Thyroid gland (tissue), 4 donors: ENCODE results near the gene CRYL1. TPM values are rescaled to one million over a fixed set of nuclear protein-coding genes. Genes with fewer than 3 reads are reported as not detected.

Source experiments
- DNase-seq, 2 donors: peaks; one replicate each; pipeline ENCODE4 v3.0.0-alpha.2; 2019
- H3K27ac ChIP-seq, 3 donors: fragments of 200-600 bp; sonication (generic); 1 replicate in 2 of 3; 2 replicates in 1 of 3; pipeline ENCODE4 v1.5.1; 2016 to 2019; ENCODE audit warnings: mild to moderate bottlenecking in 1 of 3, moderate library complexity in 1 of 3
- H3K27me3 ChIP-seq: fragments of 200-600 bp; sonication (generic); one replicate; pipeline ENCODE4 v1.5.1; 2019
- H3K36me3 ChIP-seq, 2 donors: fragments of 200-600 bp; sonication (generic); one replicate each; pipeline ENCODE4 v1.5.1; 2016 to 2019
- H3K4me1 ChIP-seq, 2 donors: fragments of 200-600 bp; sonication (generic); one replicate each; pipeline ENCODE4 v1.5.1; 2017 to 2019
- H3K4me3 ChIP-seq, 3 donors: fragments of 200-600 bp; sonication (generic); replicated peaks in 1 of 3; 1 replicate in 2 of 3; 2 replicates in 1 of 3; pipeline ENCODE4 v1.5.1; 2016; ENCODE audit warnings: mild to moderate bottlenecking in 1 of 3
- H3K9me3 ChIP-seq: fragments of 200-600 bp; sonication (generic); one replicate; pipeline ENCODE4 v1.5.1; 2017
- CTCF ChIP-seq, 6 experiments: fragments of 200-600 bp in 3 of 6; fragments of 450-650 bp in 3 of 6; sonication (generic) in 3 of 6; IDR thresholded peaks; one replicate each; pipeline ENCODE4 v1.5.1; 2016 to 2019; ENCODE audit warnings: antibody characterized with exemption in 6 of 6, mild to moderate bottlenecking in 2 of 6, inconsistent platforms in 1 of 6, moderate library complexity in 1 of 6
- POLR2A ChIP-seq, 2 donors: fragments of 450-650 bp; IDR thresholded peaks; one replicate each; pipeline ENCODE4 v1.6.1; 2017; ENCODE audit warnings: antibody characterized with exemption in 2 of 2, mild to moderate bottlenecking in 2 of 2, moderate library complexity in 1 of 2
- WGBS, 2 donors: methylation state at CpG; one replicate each; pipeline ENCODE4 v1.1.5; 2017; 5-methylcytosine and 5-hydroxymethylcytosine counted together
- intact Hi-C: fragments of 100-400 bp; cut with DNase I; formaldehyde crosslinking; loops from one replicate; pipeline ENCODE4 v1.15.1; 2023
- total RNA-seq, 4 donors: library from RNA; depleted of rRNA; stranded (reverse); fragments of >200 nt; gene quantifications; one replicate each; pipeline ENCODE4 v1.2.3, GENCODE V29; 2016

The CRYL1 gene
- total RNA-seq, 4 donors from 2014 or later: 33.1 to 53.8 (median 46.7) TPM

DNA sequence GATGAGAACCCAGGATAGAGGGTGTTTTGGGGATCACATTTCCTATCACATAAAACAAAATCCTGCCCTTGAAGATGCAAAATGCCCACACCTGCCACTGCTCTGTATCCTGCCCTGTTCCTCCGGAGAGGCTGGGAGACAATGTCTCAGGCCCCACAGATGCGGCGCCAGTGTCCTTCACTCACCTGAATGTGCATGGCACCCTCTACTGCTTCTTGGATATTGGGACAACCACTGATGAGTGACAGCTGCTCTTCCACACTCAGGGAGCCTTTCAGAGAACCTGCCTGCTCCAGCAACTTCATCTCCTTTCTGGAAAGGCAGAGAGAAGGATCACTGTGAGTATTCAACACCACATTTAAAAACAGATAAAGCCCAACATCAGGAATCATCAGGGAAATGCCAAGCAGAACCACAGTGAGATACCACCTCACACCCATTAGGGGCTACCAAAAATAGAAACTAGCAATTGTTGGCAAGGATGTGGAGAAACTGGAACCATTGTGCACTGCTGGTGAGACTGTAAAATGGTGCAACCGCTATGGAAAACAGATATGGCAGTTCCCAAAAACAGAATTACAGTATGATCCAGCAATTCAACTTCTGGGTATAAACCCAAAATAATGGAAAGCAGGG is 36.4 kb downstream of the CRYL1 start:
- intact Hi-C loops: no loop called here
- Histone ChIP-seq H3K36me3 (peaks cover 0 to 2% of the 10 kb centered on the region in 2 donors), H3K4me3 (no peak overlapping the region), H3K4me1 (no peaks in the 10 kb centered on the region), H3K27me3 (no peaks in the 10 kb centered on the region), H3K9me3 (no peaks in the 10 kb centered on the region), H3K27ac (no peak overlapping the region)
- 64 to 79% methylated on average over 4 of the region's 4 CpGs for WGBS, 2 donors
- TF ChIP-seq POLR2A (IDR thresholded peaks at IDR 0.05): no peak
- peak in 3 of 6 experiments; percentile 45 to 48 (median 46) for TF ChIP-seq CTCF (IDR thresholded peaks at IDR 0.05)
- DNase-seq: peak; percentile 41 to 48

DNA sequence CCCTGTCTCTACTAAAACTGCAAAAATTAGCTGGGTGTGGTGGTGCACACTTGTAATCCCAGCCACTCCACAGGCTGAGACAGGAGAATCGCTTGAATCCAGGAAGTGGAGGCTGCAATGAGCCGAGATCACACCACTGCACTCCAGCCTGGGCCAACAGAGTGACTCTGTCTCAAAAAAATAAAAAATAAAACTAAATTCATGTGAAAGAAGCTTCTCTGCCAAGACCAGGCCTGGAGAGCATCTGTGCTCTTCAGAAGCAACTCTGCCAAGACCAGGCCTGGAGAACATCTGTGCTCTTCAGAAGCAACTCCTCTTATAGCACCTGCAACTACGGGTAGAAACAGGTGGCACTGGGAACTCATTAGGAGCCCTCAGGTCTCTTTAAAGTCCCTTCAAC is 37.7 kb downstream of the CRYL1 start:
- H3K4me3 ChIP-seq: no peak overlapping the region
- intact Hi-C loops: no loop called here
- H3K36me3 ChIP-seq: peaks cover 0 to 2% of the 10 kb centered on the region in 2 donors
- no peaks in the 10 kb centered on the region for H3K27me3 ChIP-seq
- TF ChIP-seq CTCF (IDR thresholded peaks at IDR 0.05) (no peak), POLR2A (IDR thresholded peaks at IDR 0.05) (no peak)
- peak; percentile 25 to 26 for DNase-seq
- no peaks in the 10 kb centered on the region for H3K9me3 ChIP-seq
- WGBS, 2 donors: 65 to 75% methylated on average over 3 of the region's 3 CpGs
- no peak overlapping the region for H3K27ac ChIP-seq
- H3K4me1 ChIP-seq: no peaks in the 10 kb centered on the region

- WGBS, 2 donors: 91 to 96% methylated on average over 6 of the region's 6 CpGs
- TF ChIP-seq CTCF (IDR thresholded peaks at IDR 0.05) (no peak), POLR2A (IDR thresholded peaks at IDR 0.05) (no peak)
- DNase-seq: no peak
- H3K27me3 ChIP-seq: no peaks in the 10 kb centered on the region
- intact Hi-C loops: loop anchor here (5.0 kb wide), 1 partner anchor 290 kb away; the partner anchor contains the start of gene GJB2
- H3K9me3 ChIP-seq: no peaks in the 10 kb centered on the region
- no peak overlapping the region for H3K27ac ChIP-seq
- no peak overlapping the region for H3K4me3 ChIP-seq
- H3K36me3 ChIP-seq: peaks cover 0 to 2% of the 10 kb centered on the region in 2 donors
- H3K4me1 ChIP-seq: no peaks in the 10 kb centered on the region
Measured at GRCh38 chr13:20482787-20483186, 42.9 kb downstream of the CRYL1 start.

DNA sequence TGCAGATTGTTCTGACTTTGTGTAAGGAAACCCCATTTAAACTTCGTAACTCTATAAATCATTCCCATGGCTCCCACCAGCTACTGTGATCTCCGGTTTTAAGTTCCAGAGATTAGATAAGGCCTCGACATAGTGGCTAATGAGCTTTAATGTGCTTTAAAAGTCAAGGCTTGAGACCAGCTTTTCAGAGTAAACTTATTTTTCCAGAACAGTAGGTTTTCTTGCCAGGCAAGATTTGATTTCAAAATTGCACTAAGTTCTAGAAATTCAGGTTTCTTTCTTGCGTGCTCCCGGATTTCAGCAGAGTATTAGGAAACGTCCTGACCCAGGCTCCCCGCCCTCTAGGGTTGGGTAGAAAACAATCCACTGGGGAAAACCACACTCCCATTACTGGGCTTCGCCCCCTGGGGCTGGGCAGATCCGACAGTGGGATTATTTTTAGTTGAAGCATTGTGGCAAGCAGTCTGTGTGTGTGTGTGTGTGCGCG is 43.3 kb downstream of the CRYL1 start:
- H3K4me3 ChIP-seq: no peak overlapping the region
- TF ChIP-seq POLR2A (IDR thresholded peaks at IDR 0.05): no peak
- no peak for TF ChIP-seq CTCF (IDR thresholded peaks at IDR 0.05)
- no peaks in the 10 kb centered on the region for H3K36me3 ChIP-seq
- no peaks in the 10 kb centered on the region for H3K9me3 ChIP-seq
- H3K27me3 ChIP-seq: no peaks in the 10 kb centered on the region
- no peak for DNase-seq
- intact Hi-C loops: loop anchor here (5.0 kb wide), 1 partner anchor 290 kb away; the partner anchor contains the start of gene GJB2
- no peaks in the 10 kb centered on the region for H3K4me1 ChIP-seq
- no peak overlapping the region for H3K27ac ChIP-seq
- WGBS, 2 donors: 70 to 76% methylated on average over 11 of the region's 11 CpGs

GRCh38 chr13:20477394-20477793 is 48.3 kb downstream of the CRYL1 start:
- Histone ChIP-seq H3K4me1 (no peaks in the 10 kb centered on the region), H3K27me3 (no peaks in the 10 kb centered on the region), H3K36me3 (no peaks in the 10 kb centered on the region), H3K4me3 (no peak overlapping the region), H3K27ac (no peak overlapping the region), H3K9me3 (no peaks in the 10 kb centered on the region)
- TF ChIP-seq POLR2A (IDR thresholded peaks at IDR 0.05) (no peak), CTCF (IDR thresholded peaks at IDR 0.05) (no peak)
- 99 to 100% methylated on average over 3 of the region's 3 CpGs for WGBS, 2 donors
- intact Hi-C loops: no loop called here
- no peak for DNase-seq
